SK-N-SH (cell line): Measurements from ENCODE around the gene NFIX. TPM values are rescaled to one million over a fixed set of nuclear protein-coding genes. Genes with fewer than 3 reads are reported as not detected.

Experiments used
- CTCF ChIA-PET: fragments of 300-600, 350-600 bp; formaldehyde crosslinking; extraction: SDS; loops from one replicate; lab custom pipeline; 2021; lab: Yijun Ruan, JAX
- POLR2A ChIA-PET: fragments of 350-600 bp; sonication (Branson Sonifier 250); formaldehyde crosslinking; extraction: SDS; loops from one replicate; lab custom pipeline; 2020; ENCODE audit warnings: antibody characterized with exemption, inconsistent platforms; lab: Yijun Ruan, JAX
- DNase-seq: peaks from one replicate; pipeline ENCODE4 v3.0.0; 2012
- H2AFZ ChIP-seq: fragments of 200-600 bp; sonication (generic); 2 replicates; pipeline ENCODE4 v1.8.1; 2016; ENCODE audit warnings: antibody characterized with exemption, mild to moderate bottlenecking, low read depth
- H3F3A ChIP-seq: fragments of 200-600 bp; sonication (generic); replicated peaks from 2 replicates; pipeline ENCODE3; 2016; ENCODE audit warnings: antibody characterized with exemption, mild to moderate bottlenecking; ENCODE audit not compliant: insufficient read depth
- H3K27ac ChIP-seq, 2 experiments: fragments of 200-500 bp in 1 of 2; fragments of 200-600 bp in 1 of 2; sonication (Bioruptor generic) in 1 of 2; sonication (generic), shearing (Covaris generic) in 1 of 2; 2 replicates each; pipeline versions ENCODE4 v1.5.1 to v1.6.1; 2014 to 2016; ENCODE audit warnings: low read depth in 2 of 2, inconsistent platforms in 1 of 2, low read length in 1 of 2, mild to moderate bottlenecking in 1 of 2, mixed read lengths in 1 of 2
- H3K27me3 ChIP-seq: fragments of 200-600 bp; sonication (generic), shearing (Covaris generic); 2 replicates; pipeline ENCODE4 v1.6.1; 2016; ENCODE audit warnings: mixed run types; ENCODE audit not compliant: insufficient read depth
- H3K36me3 ChIP-seq, 2 experiments: fragments of 200-500 bp in 1 of 2; fragments of 200-600 bp in 1 of 2; sonication (Bioruptor generic) in 1 of 2; sonication (generic) in 1 of 2; replicated peaks in 1 of 2; 2 replicates each; pipeline versions ENCODE3 to v1.5.1; 2014 to 2016; ENCODE audit warnings: low read length in 1 of 2, mild to moderate bottlenecking in 1 of 2; ENCODE audit not compliant: insufficient read depth in 2 of 2, control insufficient read depth in 1 of 2
- H3K4me1 ChIP-seq, 2 experiments: fragments of 200-500 bp in 1 of 2; fragments of 200-600 bp in 1 of 2; sonication (Bioruptor generic) in 1 of 2; sonication (generic), shearing (Covaris generic) in 1 of 2; 2 replicates each; pipeline versions ENCODE4 v1.5.1 to v1.6.1; 2014 to 2016; ENCODE audit warnings: low read depth in 1 of 2, low read length in 1 of 2, mixed run types in 1 of 2; ENCODE audit not compliant: insufficient read depth in 2 of 2, control insufficient read depth in 1 of 2
- H3K4me2 ChIP-seq: fragments of 200-600 bp; sonication (generic), shearing (Covaris generic); 2 replicates; pipeline ENCODE4 v1.6.1; 2017; ENCODE audit warnings: mixed run types
- H3K4me3 ChIP-seq, 2 experiments: fragments of 200-500 bp in 1 of 2; fragments of 200-600 bp in 1 of 2; sonication (Bioruptor generic) in 1 of 2; sonication (generic), shearing (Covaris generic) in 1 of 2; 2 replicates each; pipeline versions ENCODE4 v1.5.1 to v1.8.1; 2014 to 2016; ENCODE audit warnings: low read depth in 2 of 2, inconsistent platforms in 1 of 2, low read length in 1 of 2, mild to moderate bottlenecking in 1 of 2, mixed read lengths in 1 of 2, moderate library complexity in 1 of 2
- H3K79me2 ChIP-seq: fragments of 200-600 bp; sonication (generic); 2 replicates; pipeline ENCODE4 v1.8.1; 2017; ENCODE audit warnings: mild to moderate bottlenecking; ENCODE audit not compliant: insufficient read depth
- H3K9ac ChIP-seq: fragments of 200-600 bp; sonication (generic); 2 replicates; pipeline ENCODE4 v1.6.1; 2017; ENCODE audit warnings: mixed run types
- H3K9me2 ChIP-seq: fragments of 200-600 bp; sonication (generic); 2 replicates; pipeline ENCODE4 v1.6.1; 2017; ENCODE audit warnings: mixed run types
- H3K9me3 ChIP-seq: fragments of 200-600 bp; sonication (generic); 2 replicates; pipeline ENCODE4 v1.6.1; 2017; ENCODE audit warnings: mixed run types, mild to moderate bottlenecking, moderate library complexity
- H4K20me1 ChIP-seq: fragments of 200-600 bp; sonication (generic); 2 replicates; pipeline ENCODE4 v1.6.1; 2017; ENCODE audit warnings: mild to moderate bottlenecking, mixed run types; ENCODE audit not compliant: insufficient read depth
- CHD2 ChIP-seq: fragments of 150-350 bp; IDR thresholded peaks from 2 replicates; pipeline ENCODE4 v1.6.1; 2018; ENCODE audit warnings: low read length; ENCODE audit not compliant: partially characterized antibody
- CTCF ChIP-seq: fragments of 200-600 bp; sonication (generic); IDR thresholded peaks from 2 replicates; pipeline ENCODE4 v1.6.1; 2017; ENCODE audit warnings: antibody characterized with exemption, mild to moderate bottlenecking, moderate library complexity
- ELF1 ChIP-seq: IDR thresholded peaks from 2 replicates; pipeline ENCODE4 v1.4.0; 2012
- EP300 ChIP-seq, 2 experiments: IDR thresholded peaks; 2 replicates each; pipeline versions ENCODE4 v1.4.0 to v1.6.1; 2012; ENCODE audit warnings: borderline replicate concordance in 1 of 2, low read depth in 1 of 2, low read length in 1 of 2
- FOSL2 ChIP-seq: IDR thresholded peaks from 2 replicates; pipeline ENCODE4 v1.4.0; 2012; ENCODE audit warnings: low read depth, mild to moderate bottlenecking, moderate library complexity, borderline replicate concordance
- FOXJ3 ChIP-seq: sonication (generic); formaldehyde crosslinking; IDR thresholded peaks from 2 replicates; pipeline ENCODE4 v1.5.1; 2020; ENCODE audit warnings: mild to moderate bottlenecking, missing genetic modification reagents
- FOXM1 ChIP-seq: IDR thresholded peaks from 2 replicates; pipeline ENCODE4 v1.4.0; 2012; ENCODE audit warnings: low read depth, mild to moderate bottlenecking
- GABPA ChIP-seq: IDR thresholded peaks from 2 replicates; pipeline ENCODE4 v1.4.0; 2012; ENCODE audit warnings: low read depth, mild to moderate bottlenecking
- IRF3 ChIP-seq: fragments of 150-350 bp; IDR thresholded peaks from 2 replicates; pipeline ENCODE4 v1.6.1; 2016; ENCODE audit warnings: mild to moderate bottlenecking, low read depth, low read length
- JUND ChIP-seq: IDR thresholded peaks from 2 replicates; pipeline ENCODE4 v1.4.0; 2012
- MAX ChIP-seq: IDR thresholded peaks from 2 replicates; pipeline ENCODE4 v1.4.0; 2012; ENCODE audit warnings: low read depth
- MEF2A ChIP-seq: IDR thresholded peaks from 2 replicates; pipeline ENCODE4 v1.4.0; 2012; ENCODE audit warnings: low read depth, borderline replicate concordance
- MXI1 ChIP-seq: IDR thresholded peaks from 2 replicates; pipeline ENCODE4 v1.6.1; 2012; ENCODE audit warnings: mild to moderate bottlenecking, low read depth, low read length, improper control_type of control experiment
- PBX3 ChIP-seq: IDR thresholded peaks from 2 replicates; pipeline ENCODE4; 2012
- POLR2AphosphoS5 ChIP-seq: IDR thresholded peaks from 2 replicates; pipeline ENCODE4 v1.6.1; 2012; ENCODE audit warnings: low read depth, low read length
- RCOR1 ChIP-seq: fragments of 150-350 bp; IDR thresholded peaks from 2 replicates; pipeline ENCODE4 v1.6.1; 2017; ENCODE audit warnings: antibody characterized with exemption, low read length
- RFX5 ChIP-seq: IDR thresholded peaks from 2 replicates; pipeline ENCODE4 v1.6.1; 2012; ENCODE audit warnings: mild to moderate bottlenecking, improper control_type of control experiment, low read length
- RXRA ChIP-seq: IDR thresholded peaks from 2 replicates; pipeline ENCODE4 v1.4.0; 2012; ENCODE audit warnings: low read depth, mild to moderate bottlenecking, borderline replicate concordance
- SIN3A ChIP-seq: IDR thresholded peaks from 2 replicates; pipeline ENCODE4 v1.6.1; 2012; ENCODE audit warnings: low read depth, mild to moderate bottlenecking, low read length, moderate library complexity, borderline replicate concordance
- SMC3 ChIP-seq: IDR thresholded peaks from 2 replicates; pipeline ENCODE4 v1.6.1; 2012; ENCODE audit warnings: low read depth, low read length, improper control_type of control experiment
- TAF1 ChIP-seq: IDR thresholded peaks from 2 replicates; pipeline ENCODE4 v1.6.1; 2012; ENCODE audit warnings: low read depth, mild to moderate bottlenecking, low read length, moderate library complexity, borderline replicate concordance
- TCF12 ChIP-seq: IDR thresholded peaks from 2 replicates; pipeline ENCODE4 v1.4.0; 2012
- USF1 ChIP-seq: IDR thresholded peaks from 2 replicates; pipeline ENCODE4 v1.4.0; 2012; ENCODE audit warnings: low read depth, borderline replicate concordance
- YY1 ChIP-seq: IDR thresholded peaks from 2 replicates; pipeline ENCODE4 v1.4.0; 2012; ENCODE audit warnings: low read depth, mild to moderate bottlenecking
- WGBS: methylation state at CpG from one replicate; pipeline ENCODE4 v1.1.6; 2017; ENCODE audit warnings: low lambda C conversion rate; 5-methylcytosine and 5-hydroxymethylcytosine counted together
- polyA plus RNA-seq, 3 experiments: library from polyadenylated mRNA; depleted of rRNA; stranded (reverse); fragments of >200 nt; gene quantifications; 2 replicates each; pipeline ENCODE4 v1.2.3, GENCODE V29; 2012

Gene NFIX
- polyA plus RNA-seq, 1 of the 3 experiments (the other 2 are of a cell fraction) = 14.8 TPM

- Histone ChIP-seq H4K20me1 (no peaks in the 10 kb centered on the region), H3F3A (no peaks in the 10 kb centered on the region), H2AFZ (no peak overlapping the region), H3K79me2 (no peaks in the 10 kb centered on the region), H3K9me3 (no peaks in the 10 kb centered on the region), H3K4me1 (peaks cover 5 to 27% of the 10 kb centered on the region in 2 experiments; a peak in 3 of 4 replicates), H3K4me2 (no peak overlapping the region), H3K4me3 (no peak overlapping the region), H3K9ac (no peak overlapping the region), H3K27ac (no peak overlapping the region), H3K9me2 (no peaks in the 10 kb centered on the region), H3K27me3 (no peaks in the 10 kb centered on the region), H3K36me3 (peaks cover 0 to 40% of the 10 kb centered on the region in 2 experiments)
- CTCF ChIA-PET = interaction anchor here (0.8 to 6.6 kb wide), 10 partner anchors 8 to 120 kb away, joined by 3 to 34 read pairs (median 7); no protein-coding TSS in a partner anchor
- TF ChIP-seq FOXJ3 (CRISPR knock-in tag) = no peak
- no peak for TF ChIP-seq YY1
- no peak for TF ChIP-seq TCF12
- TF ChIP-seq ELF1 = no peak
- TF ChIP-seq SIN3A = no peak
- no peak for TF ChIP-seq MEF2A
- TF ChIP-seq EP300 (IDR thresholded peaks at IDR 0.05; ENCODE audit: borderline replicate concordance in 1 of 2, low read depth in 1 of 2, low read length in 1 of 2) = no peak
- no peak for TF ChIP-seq SMC3
- TF ChIP-seq RCOR1 = no peak
- TF ChIP-seq CTCF = no peak
- TF ChIP-seq PBX3 = no peak
- no peak for TF ChIP-seq USF1
- POLR2A ChIA-PET = no interaction called here
- no peak for DNase-seq
- WGBS = 77% methylated on average over 7 of the region's 7 CpGs
Observed at GRCh38 chr19:13085666-13086065, 90.4 kb downstream of the NFIX start.

GRCh38 chr19:13086341-13086740, 91.1 kb downstream of the NFIX start:
- WGBS = no CpG with 5 or more reads among the region's 2 CpGs
- TF ChIP-seq RXRA (no peak), RFX5 (no peak), ELF1 (no peak), TAF1 (no peak), FOXJ3 (CRISPR knock-in tag) (no peak), SIN3A (no peak), JUND (no peak), IRF3 (no peak), CHD2 (no peak), MAX (no peak), GABPA (no peak), MEF2A (no peak), FOSL2 (no peak), POLR2AphosphoS5 (no peak), FOXM1 (no peak), TCF12 (no peak), MXI1 (no peak)
- H3K27ac ChIP-seq = no peak overlapping the region
- peaks cover 0 to 40% of the 10 kb centered on the region in 2 experiments for H3K36me3 ChIP-seq
- H3K9me2 ChIP-seq = no peaks in the 10 kb centered on the region
- peaks cover 12 to 34% of the 10 kb centered on the region in 2 experiments for H3K4me1 ChIP-seq
- no peak overlapping the region for H3K9ac ChIP-seq
- no peaks in the 10 kb centered on the region for H3F3A ChIP-seq
- POLR2A ChIA-PET = no interaction called here
- CTCF ChIA-PET = interaction anchor here (0.6 to 6.6 kb wide), 11 partner anchors 8 to 121 kb away, joined by 3 to 34 read pairs (median 6); no protein-coding TSS in a partner anchor
- no peak overlapping the region for H3K4me3 ChIP-seq
- no peaks in the 10 kb centered on the region for H4K20me1 ChIP-seq
- DNase-seq = no peak
- H2AFZ ChIP-seq = no peak overlapping the region
- no peaks in the 10 kb centered on the region for H3K79me2 ChIP-seq
- no peaks in the 10 kb centered on the region for H3K9me3 ChIP-seq
- H3K27me3 ChIP-seq = no peaks in the 10 kb centered on the region
- H3K4me2 ChIP-seq = no peak overlapping the region
